Colonic mucosa (tissue), 4 donors: ENCODE results near the gene CISH. TPM values are rescaled to one million over a fixed set of nuclear protein-coding genes. Genes with fewer than 3 reads are reported as not detected.

Experiments used
- DNase-seq: peaks from one replicate; pipeline ENCODE4 v3.0.0-alpha.2; 2020
- H3K27ac ChIP-seq: fragments of 200-600 bp; one replicate; pipeline ENCODE4 v1.8.0; 2021
- H3K27me3 ChIP-seq: fragments of 200-600 bp; one replicate; pipeline ENCODE4 v1.8.0; 2021
- H3K36me3 ChIP-seq: fragments of 200-600 bp; one replicate; pipeline ENCODE4 v1.8.0; 2021
- H3K4me1 ChIP-seq: fragments of 200-600 bp; one replicate; pipeline ENCODE4 v1.8.0; 2021; ENCODE audit warnings: mild to moderate bottlenecking
- H3K4me3 ChIP-seq: fragments of 200-600 bp; one replicate; pipeline ENCODE4 v1.8.0; 2021
- H3K9ac ChIP-seq, 2 donors: one replicate each; pipeline ENCODE4 v1.7.0; 2013; ENCODE audit warnings: control low read depth in 2 of 2, low read depth in 2 of 2, low read length in 2 of 2
- H3K9me3 ChIP-seq: fragments of 200-600 bp; one replicate; pipeline ENCODE4 v1.8.0; 2021
- CTCF ChIP-seq: fragments of 200-600 bp; IDR thresholded peaks from one replicate; pipeline ENCODE4 v1.8.0; 2022; ENCODE audit warnings: antibody characterized with exemption, mild to moderate bottlenecking
- intact Hi-C: fragments of 100-400 bp; cut with DNase I; formaldehyde crosslinking; loops from one replicate; pipeline ENCODE4 v1.14.1; 2022
- total RNA-seq, 2 donors: library from RNA; stranded (reverse); fragmentation: NEBNext Ultra II Directional in 1 of 2; extraction: Animal tissue kit (Norgen Biotek cat#: 25700) in 1 of 2; gene quantifications; one replicate each; pipeline ENCODE4 v1.2.1, GENCODE V29; 2021
- donor health status: healthy.
- donor health status: DM: no; HTN: no; CAD: no.
- donor health status: DM: no; HTN: no; CAD: no.

Gene CISH
- total RNA-seq, 2 donors from 2014 or later, result 17.1 to 19.6 TPM

GRCh38 chr3:50648313-50648712, 36.7 kb upstream of the CISH start:
- Histone ChIP-seq H3K27ac (no peak overlapping the region), H3K9ac (no peak overlapping the region), H3K4me1 (no peaks in the 10 kb centered on the region), H3K4me3 (no peak overlapping the region), H3K9me3 (no peaks in the 10 kb centered on the region), H3K27me3 (no peaks in the 10 kb centered on the region), H3K36me3 (no peaks in the 10 kb centered on the region)
- DNase-seq, result no peak
- intact Hi-C loops, result no loop called here
- no peak for TF ChIP-seq CTCF

- Histone ChIP-seq H3K9ac (no peak overlapping the region), H3K4me1 (no peaks in the 10 kb centered on the region), H3K36me3 (no peaks in the 10 kb centered on the region), H3K27ac (no peak overlapping the region), H3K9me3 (no peaks in the 10 kb centered on the region), H3K4me3 (no peak overlapping the region), H3K27me3 (no peaks in the 10 kb centered on the region)
- no peak for TF ChIP-seq CTCF
- no peak for DNase-seq
- intact Hi-C loops, result no loop called here
Measured at GRCh38 chr3:50645378-50645777, 33.8 kb upstream of the CISH start.

GRCh38 chr3:50644561-50644960, 33.0 kb upstream of the CISH start:
- H3K36me3 ChIP-seq, result no peaks in the 10 kb centered on the region
- no peak for DNase-seq
- H3K9ac ChIP-seq, result no peak overlapping the region
- H3K4me1 ChIP-seq, result no peaks in the 10 kb centered on the region
- intact Hi-C loops, result no loop called here
- TF ChIP-seq CTCF, result no peak
- no peak overlapping the region for H3K4me3 ChIP-seq
- no peak overlapping the region for H3K27ac ChIP-seq
- H3K9me3 ChIP-seq, result no peaks in the 10 kb centered on the region
- no peaks in the 10 kb centered on the region for H3K27me3 ChIP-seq

GRCh38 chr3:50642382-50642781, 30.8 kb upstream of the CISH start:
- no peaks in the 10 kb centered on the region for H3K36me3 ChIP-seq
- H3K9ac ChIP-seq, result no peak overlapping the region
- TF ChIP-seq CTCF, result no peak
- intact Hi-C loops, result no loop called here
- no peak for DNase-seq
- H3K4me1 ChIP-seq, result no peaks in the 10 kb centered on the region
- H3K9me3 ChIP-seq, result no peaks in the 10 kb centered on the region
- no peak overlapping the region for H3K27ac ChIP-seq
- H3K4me3 ChIP-seq, result no peak overlapping the region
- H3K27me3 ChIP-seq, result no peaks in the 10 kb centered on the region

- DNase-seq, result no peak
- H3K9me3 ChIP-seq, result no peaks in the 10 kb centered on the region
- intact Hi-C loops, result no loop called here
- no peaks in the 10 kb centered on the region for H3K4me1 ChIP-seq
- H3K27ac ChIP-seq, result no peak overlapping the region
- no peak overlapping the region for H3K4me3 ChIP-seq
- no peaks in the 10 kb centered on the region for H3K36me3 ChIP-seq
- no peak overlapping the region for H3K9ac ChIP-seq
- no peak for TF ChIP-seq CTCF
- no peaks in the 10 kb centered on the region for H3K27me3 ChIP-seq
Measured at GRCh38 chr3:50639055-50639494, 27.5 kb upstream of the CISH start.

- no peak for DNase-seq
- no peaks in the 10 kb centered on the region for H3K4me1 ChIP-seq
- TF ChIP-seq CTCF, result no peak
- no peaks in the 10 kb centered on the region for H3K36me3 ChIP-seq
- H3K9ac ChIP-seq, result no peak overlapping the region
- no peak overlapping the region for H3K27ac ChIP-seq
- H3K4me3 ChIP-seq, result no peak overlapping the region
- H3K27me3 ChIP-seq, result no peaks in the 10 kb centered on the region
- H3K9me3 ChIP-seq, result no peaks in the 10 kb centered on the region
- intact Hi-C loops, result no loop called here
Measured at GRCh38 chr3:50637945-50638344, 26.4 kb upstream of the CISH start.
